A673 (cell line): ENCODE data around the gene RAB41. TPM values are rescaled to one million over a fixed set of nuclear protein-coding genes. Genes with fewer than 3 reads are reported as not detected.

Source experiments
- BruUV-seq: library from RNA; stranded (reverse); fragments of 400-500 nt; replicated peaks from 2 replicates; lab custom pipeline; 2021; lab: Mats Ljungman, UMichigan
- CTCF ChIA-PET: fragments of 300-600 bp; sonication (Branson Sonifier 250); formaldehyde crosslinking; loops from one replicate; lab custom pipeline; 2022; ENCODE audit warnings: antibody characterized with exemption; lab: Charles Lee
- POLR2A ChIA-PET: fragments of 300-600 bp; sonication (Branson Sonifier 250); formaldehyde crosslinking; loops from one replicate; lab custom pipeline; 2022; ENCODE audit warnings: antibody characterized with exemption; ENCODE audit not compliant: low non-redundant PET; lab: Charles Lee
- DNase-seq: peaks from one replicate; pipeline ENCODE4 v3.0.0-alpha.2; 2015; ENCODE audit warnings: low spot score
- H3K27ac ChIP-seq: fragments of 200-600 bp; sonication (generic); 2 replicates; pipeline ENCODE4 v1.5.1; 2016; ENCODE audit warnings: mixed run types, low read depth, mild to moderate bottlenecking, mixed read lengths, antibody characterized with exemption, low read length; ENCODE audit not compliant: poor library complexity, severe bottlenecking
- H3K27me3 ChIP-seq: fragments of 200-600 bp; sonication (generic); replicated peaks from 2 replicates; pipeline ENCODE4 v1.6.1; 2017; ENCODE audit warnings: mixed run types, low read depth, mild to moderate bottlenecking, mixed read lengths, antibody characterized with exemption, low read length; ENCODE audit not compliant: insufficient read depth, poor library complexity
- H3K36me3 ChIP-seq: fragments of 200-600 bp; sonication (generic); 2 replicates; pipeline ENCODE4 v1.6.1; 2016; ENCODE audit warnings: mixed run types, mild to moderate bottlenecking, mixed read lengths, antibody characterized with exemption, low read length; ENCODE audit not compliant: insufficient read depth, poor library complexity, severe bottlenecking
- H3K4me1 ChIP-seq: fragments of 200-600 bp; sonication (generic); 2 replicates; pipeline ENCODE4 v1.6.1; 2017; ENCODE audit warnings: mixed run types, mild to moderate bottlenecking, mixed read lengths, antibody characterized with exemption, low read length; ENCODE audit not compliant: insufficient read depth, poor library complexity, severe bottlenecking
- H3K4me3 ChIP-seq: fragments of 200-600 bp; sonication (generic); 2 replicates; pipeline ENCODE4 v1.5.1; 2016; ENCODE audit warnings: low read depth, mixed run types, mild to moderate bottlenecking, mixed read lengths, low read length; ENCODE audit not compliant: poor library complexity, severe bottlenecking
- H3K9me3 ChIP-seq: fragments of 200-600 bp; sonication (generic); 2 replicates; pipeline ENCODE4 v1.6.1; 2016; ENCODE audit warnings: mixed run types, low read depth, mild to moderate bottlenecking, mixed read lengths, antibody characterized with exemption, low read length; ENCODE audit not compliant: poor library complexity, severe bottlenecking
- EZH2 ChIP-seq: fragments of 200-600 bp; sonication (generic); IDR thresholded peaks from 2 replicates; pipeline ENCODE4 v1.6.1; 2017; ENCODE audit warnings: borderline replicate concordance, low read depth, mild to moderate bottlenecking, mixed read lengths, antibody characterized with exemption, low read length; ENCODE audit not compliant: poor library complexity, severe bottlenecking
- intact Hi-C: fragments of 100-400 bp; cut with micrococcal nuclease; formaldehyde crosslinking; loops from one replicate; pipeline ENCODE4 v1.10.0; 2022; ENCODE audit not compliant: unreplicated experiment
- total RNA-seq: library from RNA; stranded (reverse); gene quantifications from 2 replicates; pipeline ENCODE4 v1.2.3, GENCODE V29; 2021
- TF ChIP-seq, protein P1 (sequence below): fragments of 300-800, 200-600 bp; sonication (generic); conservative IDR thresholded peaks from 2 replicates; pipeline ENCODE4 v1.5.1; 2017; ENCODE audit warnings: low read depth, mild to moderate bottlenecking, antibody characterized with exemption, low read length, moderate library complexity, mixed read lengths

The RAB41 gene
- total RNA-seq, 1 experiment from 2014 or later: not detected

DNA sequence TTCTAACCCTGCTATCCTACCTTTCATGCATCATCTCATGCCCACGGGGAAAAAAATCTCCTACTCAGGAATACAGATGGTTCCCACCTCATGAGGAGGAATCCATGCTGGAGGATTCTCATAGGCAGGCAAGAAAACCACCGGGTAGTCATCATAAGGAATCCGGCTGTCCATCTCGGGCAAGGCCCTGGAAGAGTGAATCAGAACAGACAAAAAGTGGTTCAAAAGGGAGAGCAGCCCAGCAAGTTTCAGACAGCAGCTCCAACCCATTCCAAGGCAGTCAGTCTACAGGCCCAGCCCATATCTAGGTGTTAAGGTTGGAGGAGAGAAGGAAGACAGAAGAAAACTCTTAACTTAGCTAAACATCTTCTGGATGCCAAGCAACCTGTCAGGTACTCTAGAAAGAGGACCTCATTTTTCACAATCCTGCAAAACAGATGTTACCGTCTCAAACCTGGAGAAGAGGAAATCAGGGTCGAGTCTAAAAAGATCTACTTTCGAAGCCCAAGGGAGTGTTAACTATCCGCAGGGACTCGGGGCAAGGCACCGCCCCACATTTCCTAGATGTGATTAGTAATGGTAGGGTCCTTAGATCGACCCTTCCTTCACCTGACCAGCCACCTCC, 7.3 kb downstream of the RAB41 start:
- Histone ChIP-seq H3K9me3 (no peaks in the 10 kb centered on the region), H3K4me1 (peaks cover 2% of the 10 kb centered on the region), H3K27ac (peak overlapping the region; percentile 76), H3K4me3 (peak overlapping the region; percentile 59), H3K27me3 (no peaks in the 10 kb centered on the region), H3K36me3 (no peaks in the 10 kb centered on the region)
- no peak for DNase-seq
- ChIA-PET CTCF (no interaction called here), POLR2A (no interaction called here)
- intact Hi-C loops: no loop called here
- TF ChIP-seq, protein P1, sequence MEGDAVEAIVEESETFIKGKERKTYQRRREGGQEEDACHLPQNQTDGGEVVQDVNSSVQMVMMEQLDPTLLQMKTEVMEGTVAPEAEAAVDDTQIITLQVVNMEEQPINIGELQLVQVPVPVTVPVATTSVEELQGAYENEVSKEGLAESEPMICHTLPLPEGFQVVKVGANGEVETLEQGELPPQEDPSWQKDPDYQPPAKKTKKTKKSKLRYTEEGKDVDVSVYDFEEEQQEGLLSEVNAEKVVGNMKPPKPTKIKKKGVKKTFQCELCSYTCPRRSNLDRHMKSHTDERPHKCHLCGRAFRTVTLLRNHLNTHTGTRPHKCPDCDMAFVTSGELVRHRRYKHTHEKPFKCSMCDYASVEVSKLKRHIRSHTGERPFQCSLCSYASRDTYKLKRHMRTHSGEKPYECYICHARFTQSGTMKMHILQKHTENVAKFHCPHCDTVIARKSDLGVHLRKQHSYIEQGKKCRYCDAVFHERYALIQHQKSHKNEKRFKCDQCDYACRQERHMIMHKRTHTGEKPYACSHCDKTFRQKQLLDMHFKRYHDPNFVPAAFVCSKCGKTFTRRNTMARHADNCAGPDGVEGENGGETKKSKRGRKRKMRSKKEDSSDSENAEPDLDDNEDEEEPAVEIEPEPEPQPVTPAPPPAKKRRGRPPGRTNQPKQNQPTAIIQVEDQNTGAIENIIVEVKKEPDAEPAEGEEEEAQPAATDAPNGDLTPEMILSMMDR: no peak
- TF ChIP-seq EZH2: no peak
- BruUV-seq: TSS peak; percentile 75

DNA sequence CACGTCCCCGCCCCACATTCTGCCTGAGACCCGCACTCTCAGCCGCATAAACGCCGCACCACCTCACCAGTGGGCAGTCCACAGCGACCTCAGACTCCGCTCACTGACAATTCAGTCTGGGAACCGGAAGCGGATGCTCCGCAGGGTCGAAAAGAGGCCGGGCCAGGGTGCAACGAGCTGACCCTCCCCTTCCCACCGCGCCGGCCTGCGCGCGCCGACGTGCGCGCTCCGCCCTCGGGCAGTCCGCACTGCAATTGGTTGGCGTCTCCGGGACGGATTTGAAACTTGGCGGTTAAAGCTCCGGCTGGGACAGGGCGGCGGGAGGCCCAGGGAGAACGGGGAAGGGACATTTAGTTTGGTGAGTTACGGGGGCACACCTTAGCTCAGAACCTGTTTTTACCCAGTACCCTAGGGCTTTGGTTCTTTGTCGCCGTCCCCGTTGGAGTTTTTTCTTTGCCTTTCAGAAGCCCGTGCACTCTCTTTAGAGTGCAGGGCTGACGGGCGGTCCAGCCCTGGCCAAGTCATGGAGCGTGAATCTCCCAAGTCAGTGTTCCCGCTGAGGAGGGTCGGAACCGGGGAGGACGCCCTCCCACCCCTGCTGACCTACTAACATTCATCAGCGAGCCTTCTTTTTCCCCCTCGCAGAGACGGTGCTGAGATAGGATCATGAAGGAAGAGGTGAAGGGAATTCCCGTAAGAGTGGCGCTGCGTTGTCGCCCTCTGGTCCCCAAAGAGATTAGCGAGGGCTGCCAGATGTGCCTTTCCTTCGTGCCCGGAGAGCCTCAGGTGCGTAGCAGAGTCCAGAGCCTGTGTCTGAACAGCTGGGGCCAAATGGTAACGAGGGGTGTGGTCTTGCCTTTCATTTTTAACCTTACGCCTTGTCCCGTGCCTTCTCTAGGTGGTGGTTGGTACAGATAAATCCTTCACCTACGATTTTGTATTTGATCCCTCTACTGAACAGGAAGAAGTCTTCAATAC, 8.1 kb downstream of the RAB41 start, which contains the start of the genes KIF4A and PDZD11:
Gene KIF4A (plus strand): TSS at position 312 of the 978 bp plus-strand sequence. CDS start 355 bp downstream, at position 667.
Gene PDZD11 (minus strand): TSS at position 135 of the 978 bp plus-strand sequence. CDS start 586 bp downstream, outside the sequence.
- no peaks in the 10 kb centered on the region for H3K27me3 ChIP-seq
- POLR2A ChIA-PET: no interaction called here
- TSS peak; percentile 55 for BruUV-seq
- peak within 1 kb of the TSS; percentile 59 for H3K4me3 ChIP-seq
- H3K9me3 ChIP-seq: no peaks in the 10 kb centered on the region
- no peak for TF ChIP-seq EZH2
- TF ChIP-seq, protein P1: no peak
- DNase-seq: peak; percentile 83
- peaks cover 2% of the 10 kb centered on the region for H3K4me1 ChIP-seq
- CTCF ChIA-PET: no interaction called here
- peak within 1 kb of the TSS; percentile 76 for H3K27ac ChIP-seq
- intact Hi-C loops: no loop called here
- no peaks in the 10 kb centered on the region for H3K36me3 ChIP-seq

DNA sequence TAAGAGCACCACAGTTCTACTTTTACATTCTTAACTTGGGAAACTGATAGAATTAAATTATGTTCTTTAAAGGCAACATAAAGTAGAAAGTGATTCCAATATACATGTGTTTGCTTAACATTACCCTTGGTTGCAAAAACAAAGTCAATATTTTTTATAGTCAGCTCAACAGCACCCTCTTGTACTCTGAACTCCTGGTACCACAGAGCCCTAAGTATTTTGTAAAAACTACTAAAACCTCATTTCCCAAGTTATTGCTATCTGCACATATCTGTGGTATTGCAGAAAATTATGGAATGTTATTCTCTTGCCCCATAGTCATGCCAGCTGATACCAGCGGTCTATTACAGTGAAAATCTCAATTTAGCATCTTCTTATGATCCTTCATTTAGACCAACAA, 10.8 kb downstream of the RAB41 start:
- Histone ChIP-seq H3K4me3 (peak overlapping the region; percentile 59), H3K9me3 (no peaks in the 10 kb centered on the region), H3K27me3 (no peaks in the 10 kb centered on the region), H3K27ac (no peak overlapping the region), H3K36me3 (peaks cover 4% of the 10 kb centered on the region), H3K4me1 (peaks cover 2% of the 10 kb centered on the region)
- DNase-seq: no peak
- no TSS peak for BruUV-seq
- CTCF ChIA-PET: no interaction called here
- intact Hi-C loops: no loop called here
- POLR2A ChIA-PET: no interaction called here
- TF ChIP-seq, protein P1: no peak
- TF ChIP-seq EZH2: no peak
